GM21390 (cell line): Measurements from ENCODE around the gene GPATCH1.
"Not testable (repeated sequence)": the region's sequence is repeated elsewhere in the genome, so short reads cannot be mapped to it uniquely, and the experiment has no call there.

ENCODE experiments used
- ATAC-seq: cut with Tn5 transposase; IDR thresholded peaks from one replicate; pipeline ENCODE4 v1.9.1; 2021; ENCODE audit not compliant: unreplicated experiment

The GPATCH1 gene, protein sequence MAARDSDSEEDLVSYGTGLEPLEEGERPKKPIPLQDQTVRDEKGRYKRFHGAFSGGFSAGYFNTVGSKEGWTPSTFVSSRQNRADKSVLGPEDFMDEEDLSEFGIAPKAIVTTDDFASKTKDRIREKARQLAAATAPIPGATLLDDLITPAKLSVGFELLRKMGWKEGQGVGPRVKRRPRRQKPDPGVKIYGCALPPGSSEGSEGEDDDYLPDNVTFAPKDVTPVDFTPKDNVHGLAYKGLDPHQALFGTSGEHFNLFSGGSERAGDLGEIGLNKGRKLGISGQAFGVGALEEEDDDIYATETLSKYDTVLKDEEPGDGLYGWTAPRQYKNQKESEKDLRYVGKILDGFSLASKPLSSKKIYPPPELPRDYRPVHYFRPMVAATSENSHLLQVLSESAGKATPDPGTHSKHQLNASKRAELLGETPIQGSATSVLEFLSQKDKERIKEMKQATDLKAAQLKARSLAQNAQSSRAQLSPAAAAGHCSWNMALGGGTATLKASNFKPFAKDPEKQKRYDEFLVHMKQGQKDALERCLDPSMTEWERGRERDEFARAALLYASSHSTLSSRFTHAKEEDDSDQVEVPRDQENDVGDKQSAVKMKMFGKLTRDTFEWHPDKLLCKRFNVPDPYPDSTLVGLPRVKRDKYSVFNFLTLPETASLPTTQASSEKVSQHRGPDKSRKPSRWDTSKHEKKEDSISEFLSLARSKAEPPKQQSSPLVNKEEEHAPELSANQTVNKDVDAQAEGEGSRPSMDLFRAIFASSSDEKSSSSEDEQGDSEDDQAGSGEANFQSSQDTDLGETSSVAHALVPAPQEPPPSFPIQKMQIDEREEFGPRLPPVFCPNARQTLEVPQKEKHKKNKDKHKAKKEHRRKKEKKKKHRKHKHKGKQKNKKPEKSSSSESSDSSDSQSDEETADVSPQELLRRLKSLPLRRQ

DNA sequence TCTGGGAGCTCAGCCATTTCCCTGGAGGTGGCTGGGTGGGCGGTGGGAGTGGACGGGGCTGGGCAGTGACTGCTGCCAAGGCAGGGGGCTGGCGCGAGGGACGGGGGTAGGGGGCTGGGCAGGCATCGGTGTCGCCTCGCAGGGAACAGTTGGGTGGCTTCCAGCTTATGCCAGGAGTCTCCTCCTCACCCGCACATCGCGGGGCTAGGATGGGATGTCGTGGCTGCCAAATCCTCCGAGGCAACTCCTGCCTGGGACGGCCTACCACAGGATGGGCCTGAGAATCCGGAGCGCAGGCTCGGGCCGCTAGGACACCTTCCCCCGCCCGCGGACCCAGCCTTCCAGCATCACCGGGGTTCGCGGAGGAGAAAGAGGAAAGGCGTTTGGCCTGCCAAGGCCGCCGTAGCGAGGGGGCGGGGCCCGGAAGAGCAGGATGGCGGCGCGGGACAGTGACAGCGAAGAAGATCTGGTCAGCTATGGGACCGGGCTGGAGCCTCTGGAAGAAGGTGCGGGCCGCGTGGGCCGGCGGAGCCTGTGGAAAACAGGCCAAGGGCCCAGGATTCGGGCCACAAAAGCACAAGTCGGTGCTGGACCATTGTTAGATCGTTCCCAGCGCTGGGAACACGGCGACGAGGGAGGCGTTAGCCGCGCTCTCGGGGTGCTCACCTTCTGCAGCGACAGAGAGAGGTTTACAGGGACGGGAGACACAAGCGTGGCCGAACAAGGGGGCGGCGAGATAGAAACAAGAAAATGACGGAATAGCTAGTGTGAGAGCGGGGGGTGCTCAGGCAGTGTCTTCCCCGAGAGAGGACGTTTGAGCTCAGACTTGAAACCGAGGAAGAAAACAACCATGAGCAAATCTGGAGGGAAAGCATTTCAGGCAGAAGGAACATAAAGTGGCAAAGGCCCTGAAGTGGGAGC, at the start of gene GPATCH1:
Gene GPATCH1 (plus strand): TSS at position 421 of the 921 bp plus-strand sequence. CDS start 13 bp downstream, at position 434.
- ATAC-seq = peak; percentile 90

DNA sequence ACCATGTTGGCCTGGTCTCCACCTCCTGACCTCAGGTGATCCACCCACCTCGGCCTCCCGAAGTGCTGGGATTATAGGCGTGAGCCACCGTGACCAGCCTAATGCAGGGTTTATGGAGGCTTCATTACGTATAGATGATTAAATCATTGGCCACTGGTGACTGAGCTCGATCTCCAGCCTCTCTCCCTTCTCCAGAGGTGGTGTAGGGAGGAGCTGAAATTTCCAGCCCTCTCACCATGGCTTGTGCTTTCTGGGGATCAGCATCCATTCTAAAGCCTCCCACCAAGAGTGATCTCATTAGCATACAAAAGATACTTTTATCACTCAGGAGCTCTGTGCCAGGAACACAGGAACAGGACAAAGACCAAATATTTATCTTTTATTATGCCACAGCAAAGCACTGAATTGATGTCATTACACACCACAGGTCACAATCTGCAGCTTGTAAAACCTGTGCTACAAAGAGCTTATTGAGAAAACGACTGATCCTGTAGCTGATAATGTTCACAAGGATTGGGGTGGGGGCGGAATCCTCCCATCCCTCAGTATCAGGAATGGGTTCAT, 48.7 kb upstream of the GPATCH1 start:
- no peak for ATAC-seq

DNA sequence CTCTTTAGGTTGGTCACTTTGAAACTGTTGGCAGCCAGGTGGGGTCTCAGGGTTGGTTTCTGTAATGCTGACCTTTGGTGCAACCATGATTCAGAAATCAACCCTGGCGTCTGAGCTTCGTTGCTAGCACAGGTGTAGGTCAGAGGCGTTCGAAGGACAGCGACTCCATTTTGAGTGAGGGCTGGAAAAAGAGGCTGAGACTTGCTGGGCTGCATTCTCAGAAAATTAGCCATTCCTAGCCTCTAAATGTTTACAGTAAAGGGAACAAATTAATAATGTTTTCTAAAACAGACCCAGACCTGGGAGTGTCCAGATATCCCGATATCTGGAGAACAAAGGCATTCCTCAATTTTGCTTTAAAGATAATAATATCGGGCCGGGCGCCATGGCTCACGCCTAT, 45.5 kb upstream of the GPATCH1 start:
- no peak for ATAC-seq

DNA sequence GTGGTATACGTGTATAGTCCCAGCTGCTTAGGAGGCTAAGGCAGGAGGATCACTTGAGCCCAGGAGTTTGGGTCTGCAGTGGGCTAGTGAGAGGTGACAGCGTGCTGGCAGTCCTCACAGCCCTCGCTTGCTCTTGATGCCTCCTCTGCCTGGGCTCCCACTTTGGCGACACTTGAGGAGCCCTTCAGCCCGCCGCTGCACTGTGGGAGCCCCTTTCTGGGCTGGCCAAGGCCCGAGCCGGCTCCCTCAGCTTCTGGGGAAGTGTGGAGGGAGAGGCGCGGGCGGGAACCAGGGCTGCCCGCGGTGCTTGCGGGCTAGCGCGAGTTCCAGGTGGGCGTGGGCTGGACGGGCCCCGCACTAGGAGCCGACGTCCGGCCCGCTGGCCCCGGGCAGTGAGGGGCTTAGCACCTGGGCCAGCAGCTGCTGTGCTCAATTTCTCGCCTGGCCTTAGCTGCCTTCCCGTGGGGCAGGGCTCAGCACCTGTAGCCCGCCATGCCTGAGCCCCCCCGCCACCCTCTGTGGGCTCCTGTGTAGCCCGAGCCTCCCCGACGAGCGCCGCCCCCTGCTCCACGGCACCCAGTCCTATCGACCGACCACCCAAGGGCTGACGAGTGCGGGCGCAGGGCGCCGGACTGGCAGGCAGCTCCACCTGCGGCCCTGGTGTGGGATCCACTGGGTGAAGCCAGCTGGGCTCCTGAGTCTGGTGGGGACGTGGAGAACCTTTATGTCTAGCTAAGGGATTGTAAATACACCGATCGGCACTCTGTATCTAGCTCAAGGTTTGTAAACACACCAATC, 44.4 kb upstream of the GPATCH1 start:
- ATAC-seq = not testable (repeated sequence)

DNA sequence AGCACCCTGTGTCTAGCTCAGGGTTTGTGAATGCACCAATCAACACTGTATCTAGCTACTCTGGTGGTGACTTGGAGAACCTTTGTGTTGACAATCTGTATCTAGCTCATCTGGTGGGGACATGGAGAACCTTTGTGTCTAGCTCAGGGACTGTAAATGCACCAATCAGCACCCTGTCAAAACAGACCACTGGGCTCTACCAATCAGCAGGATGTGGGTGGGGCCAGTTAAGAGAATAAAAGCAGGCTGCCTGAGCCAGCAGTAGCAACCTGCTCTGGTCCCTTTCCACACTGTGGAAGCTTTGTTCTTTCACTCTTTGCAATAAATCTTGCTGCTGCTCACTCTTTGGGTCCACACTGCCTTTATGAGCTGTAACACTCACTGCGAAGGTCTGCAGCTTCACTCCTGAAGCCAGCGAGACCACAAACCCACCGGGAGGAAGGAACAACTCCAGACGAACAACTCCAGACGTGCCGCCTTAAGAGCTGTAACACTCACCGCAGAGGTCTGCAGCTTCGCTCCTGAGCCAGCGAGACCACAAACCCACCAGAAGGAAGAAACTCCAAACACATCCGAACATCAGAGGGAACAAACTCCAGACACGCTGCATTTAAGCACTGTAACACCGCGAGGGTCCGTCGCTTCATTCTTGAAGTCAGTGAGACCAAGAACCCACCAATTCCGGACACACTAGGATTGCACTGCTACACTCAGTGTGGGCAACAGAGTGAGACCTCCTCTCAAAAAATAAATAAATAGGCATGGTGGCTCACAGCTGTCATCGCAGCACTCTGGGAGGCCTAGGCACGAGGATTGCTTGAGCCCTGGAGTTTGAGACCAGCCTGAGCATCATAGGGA, 43.6 kb upstream of the GPATCH1 start:
- not testable (repeated sequence) for ATAC-seq

DNA sequence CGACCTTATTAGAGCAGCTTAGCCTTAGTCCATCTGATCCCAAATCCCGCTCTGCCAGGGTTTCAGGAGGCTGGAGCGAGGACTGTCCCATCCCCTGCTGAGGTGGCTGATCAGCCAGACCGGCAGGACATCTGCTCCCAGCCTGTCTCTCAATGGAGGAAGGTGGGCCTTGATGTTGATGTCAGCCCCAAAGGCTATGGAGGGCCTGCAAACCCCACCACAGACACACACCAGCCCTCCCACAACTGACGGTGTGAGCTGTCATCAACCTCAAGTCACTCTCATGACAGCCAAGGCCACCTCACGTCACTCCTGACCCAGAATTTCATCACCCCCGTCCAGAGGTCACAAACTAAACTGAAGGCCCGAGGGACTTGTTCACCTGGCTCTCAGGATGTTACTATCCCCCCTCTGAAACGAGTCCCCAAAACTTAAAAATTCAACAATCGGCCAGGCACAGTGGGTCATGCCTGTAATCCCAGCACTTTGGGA, 41.8 kb upstream of the GPATCH1 start:
- no peak for ATAC-seq

DNA sequence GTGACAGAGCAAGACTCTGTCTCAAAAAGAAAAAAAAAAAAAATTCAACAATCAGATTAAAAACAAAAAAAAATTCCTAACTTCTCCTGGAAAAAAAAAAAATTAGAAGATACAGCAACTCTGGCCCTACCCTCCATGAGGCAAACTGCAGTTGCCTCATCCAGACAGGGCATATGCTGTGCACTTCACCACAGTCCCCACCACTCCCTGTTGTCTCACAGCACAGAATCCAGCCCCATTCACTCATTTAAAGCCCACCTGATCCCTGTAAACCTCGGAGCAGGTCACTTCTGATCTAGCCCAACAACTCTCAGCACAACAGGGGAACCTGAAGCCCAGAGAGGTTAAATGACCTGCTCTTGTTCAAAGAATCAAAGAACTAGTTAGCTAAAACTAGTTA, 41.2 kb upstream of the GPATCH1 start:
- no peak for ATAC-seq

DNA sequence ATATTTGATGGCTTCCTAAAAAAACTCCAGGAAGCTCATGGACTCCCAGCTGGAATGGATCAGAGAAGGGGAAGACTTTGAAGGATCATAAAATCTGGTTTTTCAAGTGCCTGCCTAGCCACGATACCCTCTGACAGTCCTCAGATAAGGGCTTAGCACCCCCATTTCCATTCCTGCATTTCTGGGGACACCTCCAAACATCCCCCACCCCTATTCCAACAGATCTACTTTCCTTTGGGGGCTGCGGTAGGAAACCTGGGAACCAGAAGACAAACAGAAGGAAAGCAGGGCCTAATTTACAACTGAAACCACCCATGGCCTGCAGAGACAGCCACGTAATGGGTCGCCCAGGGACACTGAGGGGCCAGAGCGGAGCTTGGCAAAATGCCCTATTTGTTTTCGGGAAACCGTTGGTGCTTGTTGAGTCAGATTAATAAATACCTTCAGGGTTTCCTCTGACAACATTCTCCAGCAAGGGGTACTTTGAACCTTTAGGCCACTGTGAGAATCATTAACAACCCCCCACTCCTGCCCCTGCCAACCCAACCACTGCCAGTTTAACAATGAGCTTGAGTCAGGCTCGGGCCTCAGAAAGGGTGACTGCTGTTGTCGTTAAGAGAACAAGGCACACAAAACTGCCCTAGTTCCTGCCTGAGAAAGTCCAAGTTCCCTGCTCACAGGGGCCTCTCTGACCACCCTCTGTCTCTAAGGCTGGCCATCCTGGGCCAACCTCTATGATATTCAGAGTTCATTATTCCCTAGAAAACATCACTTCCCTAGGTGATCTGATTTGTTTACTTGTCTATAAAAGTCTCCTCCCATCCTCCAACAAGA, 39.8 kb upstream of the GPATCH1 start:
- no peak for ATAC-seq

DNA sequence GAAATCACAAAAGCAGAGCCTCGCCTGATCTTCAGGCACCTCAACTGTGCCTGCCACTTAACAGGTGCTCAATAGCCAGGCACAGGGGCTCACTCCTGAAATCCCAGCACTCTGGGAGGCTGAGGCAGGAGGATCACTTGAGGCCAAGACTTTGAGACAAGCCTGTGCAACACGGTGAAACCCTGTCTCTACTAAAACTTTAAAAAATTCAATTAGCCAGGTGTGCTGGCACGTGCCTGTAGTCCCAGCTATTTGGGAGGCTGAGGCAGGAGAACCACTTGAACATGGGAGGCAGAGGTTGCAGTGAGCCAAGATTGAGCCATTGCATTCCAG, 39.2 kb upstream of the GPATCH1 start:
- not testable (repeated sequence) for ATAC-seq

DNA sequence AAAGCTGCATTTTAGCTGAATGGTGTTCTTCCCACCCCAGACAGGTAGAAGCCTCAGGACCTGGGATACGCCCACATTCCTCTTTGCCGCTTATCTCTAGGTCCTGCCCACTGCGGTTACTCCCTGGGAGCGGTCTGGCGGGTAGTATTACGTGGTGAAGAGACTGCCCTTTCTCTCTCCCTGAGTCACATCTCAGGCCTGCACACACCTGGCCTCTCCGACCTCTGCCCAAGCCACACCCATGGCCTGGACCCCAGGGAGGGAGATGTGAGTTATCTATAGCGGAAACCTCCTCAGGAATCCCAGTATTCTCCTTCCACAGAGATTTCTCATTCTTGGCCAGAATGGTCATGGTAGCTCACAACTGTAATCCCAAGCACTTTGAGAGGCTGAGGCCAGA, 33.6 kb upstream of the GPATCH1 start:
- ATAC-seq = no peak

DNA sequence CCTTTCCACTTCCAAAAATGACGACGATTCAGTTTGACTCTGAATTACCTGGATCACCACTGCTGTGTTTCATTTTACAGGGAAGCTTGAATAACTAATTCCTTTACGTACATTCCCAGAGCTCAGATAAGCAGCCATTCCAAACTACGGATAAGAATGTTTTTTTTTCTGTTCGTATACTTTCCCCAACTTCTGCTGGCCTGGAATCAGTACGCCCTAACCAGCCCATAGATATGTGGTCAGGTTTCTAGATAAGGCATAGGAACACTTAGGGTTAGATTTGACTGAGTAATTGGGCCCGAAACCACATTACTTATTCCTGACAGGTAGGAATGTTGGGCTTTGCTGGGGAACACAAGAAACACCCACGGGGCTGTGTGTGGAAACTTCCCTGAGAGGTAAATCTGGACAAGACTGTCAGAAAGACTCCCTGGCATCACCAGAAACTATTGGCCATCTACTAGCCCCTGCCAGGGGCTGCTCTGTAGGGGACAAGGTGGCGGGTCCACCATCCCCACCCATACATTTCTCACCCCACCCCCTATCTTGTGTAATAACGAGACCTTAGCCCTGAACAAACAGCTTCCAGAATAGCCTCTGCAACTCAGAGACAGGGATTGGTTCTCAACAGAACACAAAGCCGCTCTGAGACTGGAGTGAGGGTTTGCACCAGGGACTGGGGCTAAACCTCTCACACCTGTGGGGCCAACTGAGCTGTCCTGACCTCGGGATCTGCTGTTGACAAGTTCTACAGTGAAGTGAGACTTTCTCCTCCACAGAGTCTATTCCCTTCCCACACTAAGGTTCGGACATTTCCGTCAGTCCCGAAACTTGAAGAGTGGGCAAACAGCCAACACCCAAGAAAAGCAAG, 31.9 kb upstream of the GPATCH1 start:
- ATAC-seq = no peak

DNA sequence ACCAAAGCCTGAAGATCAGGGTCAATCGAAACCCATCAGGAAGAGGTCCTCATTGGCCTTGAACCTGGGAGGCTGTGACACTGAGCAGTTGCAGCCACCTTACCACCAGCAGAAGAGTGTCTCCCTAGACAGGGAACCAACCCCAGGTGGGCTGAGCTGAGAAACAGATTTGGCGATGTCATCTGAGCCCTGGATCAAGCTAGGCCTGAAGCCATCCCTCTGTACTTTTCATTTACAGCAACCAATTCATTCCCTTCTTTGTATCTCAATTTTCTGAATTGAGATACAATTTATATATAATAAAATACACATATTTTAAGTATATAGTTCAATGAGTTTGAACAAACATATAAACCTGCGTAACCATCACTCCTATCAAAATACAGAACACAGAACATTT, 30.9 kb upstream of the GPATCH1 start:
- no peak for ATAC-seq

DNA sequence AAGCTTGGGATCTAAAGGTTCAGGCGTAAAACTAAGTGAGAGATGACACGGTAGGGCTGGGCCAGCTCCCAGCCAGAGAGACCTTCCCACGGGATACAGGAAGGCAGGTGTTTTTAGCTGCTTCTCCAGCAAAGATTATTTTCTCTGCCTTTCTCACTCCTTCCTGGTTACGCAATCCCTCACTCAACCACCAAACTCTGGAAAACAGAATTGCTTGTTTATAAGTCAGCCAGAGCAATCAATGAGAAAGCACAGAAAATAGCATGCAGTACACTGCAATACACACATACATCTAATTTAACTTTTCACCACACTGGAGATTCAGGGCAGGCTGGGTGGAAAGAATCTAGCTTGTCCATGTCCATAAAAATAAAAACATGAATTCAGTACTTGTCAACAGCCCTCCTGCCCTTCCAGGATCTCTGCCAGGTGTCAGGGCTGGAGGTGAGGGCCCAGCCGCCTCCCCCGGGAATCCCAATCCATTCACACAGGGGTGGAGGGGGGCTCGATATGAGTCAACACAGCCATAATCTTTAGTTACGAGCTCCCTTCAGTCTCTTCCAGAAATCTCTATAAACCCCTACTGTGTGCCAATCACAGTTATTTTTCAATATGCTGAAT, 28.5 kb upstream of the GPATCH1 start:
- ATAC-seq = no peak

DNA sequence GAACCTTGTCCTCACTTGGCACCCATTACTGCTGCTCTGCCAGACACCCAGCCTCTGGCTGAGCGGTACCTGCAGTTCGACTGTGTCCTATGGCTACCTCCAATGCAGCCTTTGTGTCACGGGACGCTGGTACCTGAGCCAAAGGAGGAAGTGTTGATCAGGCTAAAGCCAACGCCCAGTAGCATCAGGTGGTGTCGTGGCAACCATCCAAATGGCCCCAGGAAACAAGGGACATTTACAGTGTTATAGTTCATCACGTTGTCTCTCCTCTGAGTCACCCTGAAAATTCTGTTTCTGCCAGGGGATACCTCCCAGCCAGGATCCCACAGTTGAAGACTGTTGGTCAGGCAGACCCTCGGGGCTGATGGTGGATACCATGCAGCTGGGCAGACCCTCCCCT, 26.4 kb upstream of the GPATCH1 start:
- ATAC-seq = no peak

DNA sequence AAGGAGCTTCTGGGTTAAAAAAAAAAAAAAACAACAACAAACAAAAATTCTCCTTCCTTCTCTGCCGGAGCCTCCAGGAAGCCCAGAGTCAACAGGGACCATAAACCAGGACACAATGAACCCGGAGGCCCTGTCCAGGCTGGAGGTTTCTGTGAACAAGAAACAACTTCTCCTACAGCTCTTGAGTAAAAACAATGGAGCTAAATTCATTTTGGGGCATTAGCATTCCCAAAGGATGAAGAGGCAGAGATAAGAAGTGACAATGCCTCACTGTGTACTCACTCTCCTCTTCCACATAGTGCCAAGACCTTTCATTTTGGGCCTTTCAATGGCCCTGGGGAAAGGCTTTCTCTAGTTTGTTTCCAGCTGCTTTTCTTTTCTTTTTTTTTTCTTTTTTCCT, 25.3 kb upstream of the GPATCH1 start:
- no peak for ATAC-seq

DNA sequence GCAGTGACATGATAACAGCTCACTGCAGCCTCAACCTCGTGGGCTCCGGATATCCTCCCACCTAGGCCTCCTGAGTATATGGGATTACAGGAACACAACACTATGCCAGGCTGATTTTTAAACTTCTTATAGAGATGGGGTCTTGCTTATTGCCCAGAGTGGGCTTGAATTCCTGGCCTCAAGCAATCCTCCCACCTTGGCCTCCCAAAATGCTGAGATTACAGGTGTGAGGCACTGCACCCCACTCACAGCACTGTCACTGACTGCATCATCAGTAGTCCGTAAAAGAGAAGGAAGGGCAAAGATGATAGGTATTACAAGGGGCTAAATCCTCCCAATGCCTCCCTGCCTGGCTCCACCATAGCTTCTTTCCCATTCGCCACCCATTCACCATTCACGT, 20.4 kb upstream of the GPATCH1 start:
- ATAC-seq = no peak

DNA sequence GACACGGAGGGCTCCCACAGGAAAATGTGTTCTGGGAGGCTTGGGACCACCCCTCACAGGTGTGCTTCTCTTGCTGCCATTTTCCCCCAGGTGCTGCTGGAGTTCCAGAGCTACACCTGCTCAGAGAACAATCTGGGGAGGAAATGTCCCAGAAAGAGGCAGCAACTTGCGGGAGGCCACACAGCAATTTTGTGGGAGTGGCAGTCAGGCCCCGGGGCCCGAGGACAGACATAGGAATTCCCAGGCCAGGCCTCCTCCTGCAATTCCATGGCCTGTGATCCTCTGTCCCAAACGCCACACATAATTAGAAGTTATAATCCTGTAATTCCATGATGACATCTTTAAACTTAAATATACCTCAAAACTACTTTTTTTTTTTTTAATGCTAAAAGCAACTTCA, 18.1 kb upstream of the GPATCH1 start:
- ATAC-seq = no peak
